ENCODE measurements around the gene TRPM3. TPM values are rescaled to one million over a fixed set of nuclear protein-coding genes. Genes with fewer than 3 reads are reported as not detected.
A peak's percentile ranks its signal among the peaks of the same experiment; 100 is the strongest.

Gene TRPM3
- total RNA-seq, 4 donors from 2014 or later: 5.2 to 8.1 (median 7.3) TPM

GRCh38 chr9:70609011-70609410 is 512.4 kb downstream of the TRPM3 start:
- Histone ChIP-seq H3K36me3 (peaks cover 0 to 4% (median 0%) of the 10 kb centered on the region in 3 donors), H3K27me3 (no peaks in the 10 kb centered on the region)
- TF ChIP-seq POLR2A (IDR thresholded peaks at IDR 0.05): no peak

DNA sequence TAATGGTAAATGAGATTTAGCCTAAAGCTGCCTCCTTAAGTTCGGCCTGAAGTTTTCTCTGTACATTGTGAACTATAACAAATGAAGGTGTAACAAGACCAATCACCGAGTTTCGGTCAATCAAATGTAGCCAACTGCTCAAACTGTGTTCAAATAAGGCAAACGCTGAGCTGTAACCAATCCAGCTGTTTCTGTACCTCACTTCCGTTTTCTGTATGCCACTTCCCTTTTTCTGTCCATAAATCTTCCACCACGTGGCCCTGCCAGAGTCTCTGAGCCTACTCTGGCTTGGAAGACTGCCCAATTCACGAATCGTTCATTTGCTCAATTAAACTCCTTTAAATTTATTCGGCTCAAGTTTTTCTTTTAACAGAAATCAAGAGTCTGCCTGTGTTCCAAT is 513.5 kb downstream of the TRPM3 start:
- H3K27ac ChIP-seq: peak overlapping the region in 2 of 4 donors; percentile 34 to 57
- peaks cover 0 to 9% (median 0%) of the 10 kb centered on the region in 3 donors for H3K36me3 ChIP-seq
- no peaks in the 10 kb centered on the region for H3K9me3 ChIP-seq
- TF ChIP-seq EP300 (IDR thresholded peaks at IDR 0.05): peak in 1 of 2 donors; percentile 65
- TF ChIP-seq CTCF (IDR thresholded peaks at IDR 0.05): no peak
- H3K27me3 ChIP-seq: no peaks in the 10 kb centered on the region
- H3K4me1 ChIP-seq: peaks cover 0 to 33% (median 3%) of the 10 kb centered on the region in 4 donors
- no peak overlapping the region for H3K4me3 ChIP-seq
- 55 to 56% methylated on average over 9 of the region's 9 CpGs for WGBS, 2 donors
- peak in 1 of 2 donors; percentile 57 for DNase-seq (ENCODE audit: low spot score in 2 of 2)

More at GRCh38 chr9:70609011-70609410, 512.4 kb downstream of the TRPM3 start:
- no peak overlapping the region for H3K4me3 ChIP-seq
- peak overlapping the region in 1 of 4 donors; percentile 51 for H3K27ac ChIP-seq
- no peak for DNase-seq (ENCODE audit: low spot score in 2 of 2)
- 83 to 89% methylated on average over 2 of the region's 2 CpGs for WGBS, 2 donors
- no peaks in the 10 kb centered on the region for H3K9me3 ChIP-seq
- peaks cover 0 to 28% (median 3%) of the 10 kb centered on the region in 4 donors for H3K4me1 ChIP-seq

GRCh38 chr9:70607329-70607728 is 514.1 kb downstream of the TRPM3 start:
- H3K4me3 ChIP-seq: no peak overlapping the region
- 89 to 90% methylated on average over 5 of the region's 5 CpGs for WGBS, 2 donors

DNA sequence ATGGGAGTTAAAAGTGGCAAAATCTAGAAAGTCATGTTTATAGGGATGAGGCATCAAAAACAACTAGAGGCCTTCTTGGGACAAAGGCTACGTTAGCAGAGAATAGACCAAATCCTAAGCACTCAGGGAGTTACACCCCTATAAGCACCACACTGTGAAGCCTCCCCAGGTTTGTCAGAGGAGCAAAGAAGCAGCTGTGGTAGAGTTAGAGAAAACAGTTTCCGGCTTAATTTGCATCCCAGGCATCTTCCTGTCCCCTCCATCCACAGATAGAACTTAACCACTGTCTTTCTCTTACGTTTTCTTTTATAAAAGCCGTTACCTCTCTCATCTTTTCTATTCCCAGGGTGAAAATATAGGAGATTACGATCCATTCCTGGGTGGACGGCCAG is 518.4 kb downstream of the TRPM3 start:
- peaks cover 0 to 45% (median 15%) of the 10 kb centered on the region in 4 donors for H3K4me1 ChIP-seq
- WGBS, 2 donors: 88 to 91% methylated on average over 6 of the region's 6 CpGs
- peak overlapping the region; percentile 72 to 97 (median 92) for H3K27ac ChIP-seq
- H3K36me3 ChIP-seq: peaks cover 0 to 9% (median 0%) of the 10 kb centered on the region in 3 donors
- H3K9me3 ChIP-seq: no peaks in the 10 kb centered on the region
- no peak for DNase-seq (ENCODE audit: low spot score in 2 of 2)
- H3K27me3 ChIP-seq: no peaks in the 10 kb centered on the region
- no peak overlapping the region for H3K4me3 ChIP-seq
- TF ChIP-seq EP300 (IDR thresholded peaks at IDR 0.05) (no peak), POLR2A (IDR thresholded peaks at IDR 0.05) (no peak), CTCF (IDR thresholded peaks at IDR 0.05) (no peak)

More at GRCh38 chr9:70607329-70607728, 514.1 kb downstream of the TRPM3 start:
- Histone ChIP-seq H3K27ac (peak overlapping the region in 2 of 4 donors; percentile 34 to 57), H3K4me1 (peaks cover 0 to 39% (median 3%) of the 10 kb centered on the region in 4 donors), H3K9me3 (no peaks in the 10 kb centered on the region), H3K27me3 (no peaks in the 10 kb centered on the region), H3K36me3 (peaks cover 0 to 9% (median 0%) of the 10 kb centered on the region in 3 donors)
- no peak for TF ChIP-seq EP300 (IDR thresholded peaks at IDR 0.05)
- TF ChIP-seq POLR2A (IDR thresholded peaks at IDR 0.05): no peak
- no peak for TF ChIP-seq CTCF (IDR thresholded peaks at IDR 0.05)
- no peak for DNase-seq (ENCODE audit: low spot score in 2 of 2)

DNA sequence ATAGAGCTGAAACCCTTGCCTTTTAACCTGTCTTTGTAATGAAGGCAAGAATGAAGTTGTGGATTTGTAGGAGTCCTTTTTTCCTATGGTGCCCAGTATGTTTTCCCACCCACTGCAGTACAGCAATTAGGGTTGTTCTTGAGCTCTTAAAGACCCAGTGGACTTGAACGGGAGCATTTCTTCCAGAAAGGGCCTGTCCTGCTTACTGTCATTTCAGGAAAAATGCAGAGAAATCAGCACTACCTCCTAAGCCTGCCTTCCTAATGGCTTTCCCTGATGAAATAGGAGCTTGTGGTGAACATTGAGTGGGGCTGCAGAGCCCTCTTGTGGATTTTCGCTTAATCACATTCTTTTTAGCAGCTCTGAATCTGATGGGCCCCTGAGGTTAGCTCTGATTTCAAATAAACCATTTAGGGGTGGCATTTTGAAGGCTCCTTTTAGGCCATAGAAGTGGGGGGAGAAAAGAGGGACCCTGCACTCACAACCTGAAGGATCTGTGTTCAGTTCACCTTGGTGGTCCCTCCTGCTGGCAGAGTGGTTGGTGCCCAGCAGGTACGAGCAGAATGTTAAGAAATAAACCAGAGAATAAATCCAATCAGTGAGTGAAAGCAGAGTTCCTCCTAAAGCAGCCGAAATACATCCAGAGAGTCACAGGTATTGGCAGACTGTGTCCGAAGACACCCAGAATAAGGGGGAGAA is 519.0 kb downstream of the TRPM3 start:
- H3K4me1 ChIP-seq: peaks cover 0 to 39% (median 15%) of the 10 kb centered on the region in 4 donors
- TF ChIP-seq CTCF (IDR thresholded peaks at IDR 0.05) (peak; percentile 70 to 94 (median 81)), EP300 (IDR thresholded peaks at IDR 0.05) (peak; percentile 30 to 85), POLR2A (IDR thresholded peaks at IDR 0.05) (no peak)

More for the DNA sequence above, 519.0 kb downstream of the TRPM3 start:
- H3K9me3 ChIP-seq: no peaks in the 10 kb centered on the region
- H3K4me3 ChIP-seq: peak overlapping the region in 1 of 4 donors; percentile 7
- no peaks in the 10 kb centered on the region for H3K27me3 ChIP-seq
- peaks cover 0 to 9% (median 0%) of the 10 kb centered on the region in 3 donors for H3K36me3 ChIP-seq
- H3K27ac ChIP-seq: peak overlapping the region; percentile 72 to 97 (median 92)
- peak in 1 of 2 donors; percentile 70 for DNase-seq (ENCODE audit: low spot score in 2 of 2)
- 42 to 52% methylated on average over 5 of the region's 5 CpGs for WGBS, 2 donors
